ENCODE results near the gene ZNF816. TPM values are rescaled to one million over a fixed set of nuclear protein-coding genes. Genes with fewer than 3 reads are reported as not detected.
"Not testable (repeated sequence)": the region's sequence is repeated elsewhere in the genome, so short reads cannot be mapped to it uniquely, and the experiment has no call there.

The ZNF816 gene
- polyA plus RNA-seq (ENCODE audit: insufficient read length in 4 of 4): 10 to 100 TPM; 11.9 to 18.3 (median 15.7) TPM

GRCh38 chr19:52962394-52963246, at the start of gene ZNF816:
TSS of gene ZNF816 (minus strand) at chr19:52962881. CDS start at chr19:52956089, 6,792 bp downstream.
- DNase-seq (ENCODE audit: low read depth in 4 of 4, low spot score in 2 of 4): peak; percentile 82 to 92 (median 87)

GRCh38 chr19:53012006-53012405, 49.3 kb upstream of the ZNF816 start:
- DNase-seq (ENCODE audit: low read depth in 4 of 4, low spot score in 2 of 4): no peak

GRCh38 chr19:53010494-53010893, 47.8 kb upstream of the ZNF816 start:
- DNase-seq (ENCODE audit: low read depth in 4 of 4, low spot score in 2 of 4): no peak

GRCh38 chr19:53008061-53008778, 45.5 kb upstream of the ZNF816 start:
- DNase-seq (ENCODE audit: low read depth in 4 of 4, low spot score in 2 of 4): no peak

GRCh38 chr19:53007606-53008005, 44.9 kb upstream of the ZNF816 start:
- no peak for DNase-seq (ENCODE audit: low read depth in 4 of 4, low spot score in 2 of 4)

GRCh38 chr19:53007200-53007599, 44.5 kb upstream of the ZNF816 start:
- DNase-seq (ENCODE audit: low read depth in 4 of 4, low spot score in 2 of 4): no peak

- no peak for DNase-seq (ENCODE audit: low read depth in 4 of 4, low spot score in 2 of 4)
Observed at GRCh38 chr19:53004242-53004641, 41.6 kb upstream of the ZNF816 start.

- DNase-seq (ENCODE audit: low read depth in 4 of 4, low spot score in 2 of 4): no peak
Observed at GRCh38 chr19:53002479-53002878, 39.8 kb upstream of the ZNF816 start.

- DNase-seq (ENCODE audit: low read depth in 4 of 4, low spot score in 2 of 4): no peak
Observed at GRCh38 chr19:52997975-52998374, 35.3 kb upstream of the ZNF816 start.

- no peak for DNase-seq (ENCODE audit: low read depth in 4 of 4, low spot score in 2 of 4)
Observed at GRCh38 chr19:52995711-52996110, 33.0 kb upstream of the ZNF816 start.

GRCh38 chr19:52993342-52994178, 30.9 kb upstream of the ZNF816 start:
- DNase-seq (ENCODE audit: low read depth in 4 of 4, low spot score in 2 of 4): peak in 3 of 4 donors; percentile 54 to 69 (median 63)

GRCh38 chr19:52992109-52993004, 29.7 kb upstream of the ZNF816 start:
- DNase-seq (ENCODE audit: low read depth in 4 of 4, low spot score in 2 of 4): no peak

GRCh38 chr19:52991484-52991883, 28.8 kb upstream of the ZNF816 start:
- DNase-seq (ENCODE audit: low read depth in 4 of 4, low spot score in 2 of 4): no peak

- no peak for DNase-seq (ENCODE audit: low read depth in 4 of 4, low spot score in 2 of 4)
Observed at GRCh38 chr19:52990759-52991418, 28.2 kb upstream of the ZNF816 start.

- no peak for DNase-seq (ENCODE audit: low read depth in 4 of 4, low spot score in 2 of 4)
Observed at GRCh38 chr19:52988506-52988905, 25.8 kb upstream of the ZNF816 start.

GRCh38 chr19:52987221-52987620, 24.5 kb upstream of the ZNF816 start:
- DNase-seq (ENCODE audit: low read depth in 4 of 4, low spot score in 2 of 4): no peak

GRCh38 chr19:52983167-52983566, 20.5 kb upstream of the ZNF816 start:
- not testable (repeated sequence) for DNase-seq (ENCODE audit: low read depth in 4 of 4, low spot score in 2 of 4)

- DNase-seq (ENCODE audit: low read depth in 4 of 4, low spot score in 2 of 4): no peak
Observed at GRCh38 chr19:52981329-52981728, 18.6 kb upstream of the ZNF816 start.

- DNase-seq (ENCODE audit: low read depth in 4 of 4, low spot score in 2 of 4): no peak
Observed at GRCh38 chr19:52967772-52968171, 5.1 kb upstream of the ZNF816 start.

Data from left renal cortex interstitium (tissue), 4 donors.